GM12801 (cell line): ENCODE measurements around the gene VAV3.

Experiments
- TF ChIP-seq, protein P1 (sequence below): IDR thresholded peaks from one replicate; pipeline ENCODE4 v1.5.1; 2011; ENCODE audit warnings: control low read depth; ENCODE audit not compliant: insufficient read length; ENCODE audit errors: extremely low read depth

VAV3 gene

DNA sequence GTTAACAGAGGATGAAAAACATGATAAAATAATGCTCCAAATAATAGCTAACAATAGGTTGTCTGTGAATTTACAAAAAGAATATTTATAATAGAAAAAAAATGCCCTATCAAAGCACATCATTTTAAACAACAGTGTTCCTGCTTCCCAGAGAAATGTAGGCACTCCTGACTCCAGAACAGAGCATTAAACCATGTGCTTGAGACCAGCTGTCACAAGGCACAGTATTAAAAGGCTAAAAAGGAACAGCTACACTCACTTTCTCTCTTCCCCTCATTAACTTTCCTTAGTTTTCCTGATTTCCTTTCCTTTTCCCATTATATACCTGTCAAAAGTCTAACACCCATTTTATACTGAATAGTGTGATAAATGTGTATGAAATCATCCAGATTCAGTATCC lies 10.9 kb downstream of the VAV3 start:
- TF ChIP-seq, protein P1, sequence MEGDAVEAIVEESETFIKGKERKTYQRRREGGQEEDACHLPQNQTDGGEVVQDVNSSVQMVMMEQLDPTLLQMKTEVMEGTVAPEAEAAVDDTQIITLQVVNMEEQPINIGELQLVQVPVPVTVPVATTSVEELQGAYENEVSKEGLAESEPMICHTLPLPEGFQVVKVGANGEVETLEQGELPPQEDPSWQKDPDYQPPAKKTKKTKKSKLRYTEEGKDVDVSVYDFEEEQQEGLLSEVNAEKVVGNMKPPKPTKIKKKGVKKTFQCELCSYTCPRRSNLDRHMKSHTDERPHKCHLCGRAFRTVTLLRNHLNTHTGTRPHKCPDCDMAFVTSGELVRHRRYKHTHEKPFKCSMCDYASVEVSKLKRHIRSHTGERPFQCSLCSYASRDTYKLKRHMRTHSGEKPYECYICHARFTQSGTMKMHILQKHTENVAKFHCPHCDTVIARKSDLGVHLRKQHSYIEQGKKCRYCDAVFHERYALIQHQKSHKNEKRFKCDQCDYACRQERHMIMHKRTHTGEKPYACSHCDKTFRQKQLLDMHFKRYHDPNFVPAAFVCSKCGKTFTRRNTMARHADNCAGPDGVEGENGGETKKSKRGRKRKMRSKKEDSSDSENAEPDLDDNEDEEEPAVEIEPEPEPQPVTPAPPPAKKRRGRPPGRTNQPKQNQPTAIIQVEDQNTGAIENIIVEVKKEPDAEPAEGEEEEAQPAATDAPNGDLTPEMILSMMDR = no peak

DNA sequence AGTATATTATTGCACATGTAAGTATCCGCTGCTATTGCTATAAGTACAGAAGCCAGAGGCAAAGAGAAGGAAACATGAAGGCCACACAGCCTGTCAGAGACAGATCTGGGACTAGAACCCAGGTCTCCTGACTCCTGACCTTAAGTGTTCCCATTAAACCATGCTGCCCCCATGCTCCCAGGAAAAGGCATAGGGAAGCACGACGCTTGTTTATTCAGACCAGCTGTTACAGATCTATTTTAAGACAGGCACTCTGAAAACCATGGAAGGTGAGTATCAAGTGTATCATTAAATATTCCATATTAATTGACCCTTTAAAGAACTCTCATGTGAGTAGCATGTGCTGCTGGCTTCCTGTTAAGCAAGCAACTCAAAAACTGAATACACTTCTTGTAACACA lies 11.4 kb downstream of the VAV3 start:
- TF ChIP-seq, protein P1 = no peak

DNA sequence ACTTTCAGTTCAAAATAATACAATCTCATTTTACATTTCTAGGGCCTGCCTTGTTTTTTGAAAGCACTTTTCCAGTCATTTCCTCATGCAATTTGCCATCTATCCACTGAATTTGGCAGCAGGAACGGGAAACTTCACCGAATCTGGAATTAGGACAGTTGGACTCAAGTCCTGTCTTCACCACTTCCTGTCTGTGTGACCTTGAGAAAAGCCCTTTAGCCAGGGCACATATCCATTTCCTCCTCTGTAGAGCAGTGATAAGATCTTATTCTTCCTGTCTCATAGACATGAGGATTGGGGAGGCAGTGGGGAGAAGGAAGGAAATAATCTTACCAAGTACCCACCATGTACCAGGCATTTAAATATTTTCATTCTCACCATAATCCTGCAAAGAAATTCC lies 12.0 kb downstream of the VAV3 start:
- TF ChIP-seq, protein P1 = no peak

DNA sequence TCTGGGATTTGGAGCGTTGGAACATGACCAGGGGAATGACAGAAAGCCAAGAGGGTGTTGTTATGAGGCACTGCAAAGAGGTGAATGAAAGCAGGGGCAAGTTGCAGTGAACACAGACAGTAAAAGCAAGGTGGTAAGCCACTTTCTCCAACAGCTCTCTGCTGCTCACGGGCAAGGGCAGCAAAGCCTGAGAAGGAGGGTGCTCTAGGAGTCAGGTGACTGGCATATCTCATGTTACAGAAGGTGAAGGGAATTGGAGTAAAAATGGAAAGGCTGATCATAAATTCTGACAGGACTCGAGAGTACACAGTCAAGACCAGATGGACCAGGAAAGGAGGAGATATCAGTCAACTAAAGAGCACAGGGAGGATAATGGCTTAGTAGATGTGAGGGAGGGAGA lies 14.5 kb downstream of the VAV3 start:
- TF ChIP-seq, protein P1 = no peak

DNA sequence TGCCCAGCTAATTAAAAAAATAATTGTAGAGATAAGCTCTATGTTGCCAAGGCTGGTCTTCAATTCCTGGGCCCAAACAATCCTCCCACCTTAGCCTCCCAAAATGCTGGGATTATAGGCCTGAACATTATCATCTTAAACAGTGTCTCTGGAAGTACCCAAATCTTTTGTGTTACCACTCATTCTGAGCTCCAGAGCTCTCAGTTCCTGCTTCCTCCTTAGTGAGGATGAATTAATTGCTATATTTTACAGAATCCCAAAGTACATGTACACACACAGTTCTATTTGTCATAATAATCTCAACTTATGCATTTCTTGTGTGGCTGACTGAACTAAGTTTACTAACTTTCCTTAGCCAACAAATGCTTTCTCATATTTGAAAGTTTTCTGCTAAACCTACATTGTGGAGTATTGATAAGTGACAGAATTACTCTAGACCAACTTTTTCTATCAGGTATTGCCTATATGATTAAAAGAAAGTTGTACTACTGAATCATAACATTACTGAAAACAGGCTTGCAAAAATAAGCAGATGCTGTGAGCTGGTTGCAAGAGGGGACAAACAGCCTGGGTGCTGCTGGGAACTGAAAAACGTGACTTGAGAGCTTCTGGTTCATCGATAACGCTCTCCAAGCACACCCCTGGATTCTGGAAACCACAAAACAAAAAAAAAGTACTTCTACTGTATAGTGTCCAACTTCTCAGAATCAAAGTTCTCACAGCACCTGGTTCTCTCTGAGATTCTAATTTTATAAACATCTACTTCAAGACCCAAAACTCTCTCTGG lies 15.3 kb downstream of the VAV3 start:
- TF ChIP-seq, protein P1 = no peak

DNA sequence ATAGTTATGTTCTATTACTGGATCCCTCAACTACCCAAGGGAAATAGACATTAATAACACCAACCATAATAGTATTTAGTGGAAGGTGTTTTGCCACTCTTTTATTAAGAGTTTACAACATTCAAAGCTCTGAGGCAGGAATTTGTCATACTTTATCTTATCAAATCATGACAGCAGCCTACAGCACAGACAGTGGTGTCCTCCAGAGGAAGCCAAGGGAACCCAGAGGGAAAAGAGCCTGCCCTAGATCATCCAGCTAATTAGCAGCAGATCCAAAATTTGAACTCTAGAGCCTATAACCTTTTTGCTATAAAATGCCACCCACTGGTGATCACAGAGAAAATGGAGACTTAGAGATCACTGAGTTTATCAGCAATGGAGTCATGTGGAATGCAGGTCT lies 18.2 kb downstream of the VAV3 start:
- TF ChIP-seq, protein P1 = no peak

DNA sequence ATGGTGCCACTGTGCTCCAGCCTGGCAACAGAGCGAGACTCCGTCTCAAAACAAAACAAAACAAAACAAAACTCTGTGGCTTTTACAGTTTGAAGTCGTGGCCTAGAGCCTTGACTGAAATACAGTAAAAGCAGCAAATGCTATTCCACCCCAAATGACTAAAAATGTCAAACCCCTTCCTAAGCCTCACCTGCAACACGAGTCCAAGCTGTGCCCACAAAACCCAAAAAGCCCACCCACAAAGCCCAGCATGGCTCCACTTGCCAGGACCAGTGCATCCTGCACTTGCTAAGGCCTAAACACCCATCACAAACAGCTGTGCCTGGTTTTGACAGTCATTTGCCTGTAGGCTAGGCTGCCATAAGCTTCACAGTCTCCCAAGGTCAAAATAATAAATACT lies 21.3 kb downstream of the VAV3 start:
- TF ChIP-seq, protein P1 = no peak
